Measurements from ENCODE around the gene ZNF70. TPM values are rescaled to one million over a fixed set of nuclear protein-coding genes. Genes with fewer than 3 reads are reported as not detected.

Gene ZNF70
- total RNA-seq, 1 experiment from 2014 or later, result 5.4 TPM

DNA sequence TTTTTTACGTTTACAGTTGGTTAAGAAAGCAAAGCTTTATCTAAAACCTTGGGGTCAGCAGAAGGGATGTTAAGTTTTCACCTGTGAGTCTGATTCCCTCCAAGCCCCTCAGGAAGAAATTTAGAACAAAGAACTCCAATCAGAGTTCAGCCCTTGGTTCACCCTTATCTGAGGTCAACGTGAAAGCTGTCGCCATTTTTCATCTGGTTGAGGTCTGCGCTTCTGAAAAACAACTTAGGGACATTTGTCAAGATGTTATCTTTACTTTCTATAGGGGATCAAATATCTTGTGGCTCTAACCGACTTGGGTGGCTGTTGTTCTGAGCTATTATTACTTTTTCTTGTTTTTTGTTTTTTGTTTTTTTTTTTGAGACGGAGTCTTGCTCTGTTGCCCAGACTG lies 30.1 kb downstream of the ZNF70 start:
- Histone ChIP-seq H3K4me1 (peaks cover 4% of the 10 kb centered on the region; the same call in 1 of the 2 replicates), H3K36me3 (ENCODE audit: control insufficient read depth, insufficient read depth, low read length) (no peaks in the 10 kb centered on the region), H3K9me3 (no peaks in the 10 kb centered on the region), H3K4me3 (ENCODE audit: low read depth, low read length) (no peak overlapping the region), H3K27me3 (replicated peaks; ENCODE audit: control insufficient read depth, insufficient read depth, low read length) (no peaks in the 10 kb centered on the region)
- Mint-ChIP-seq H3K4me3 (ENCODE audit: unreplicated experiment) (no peak overlapping the region), H3K9me3 (ENCODE audit: unreplicated experiment) (no peaks in the 10 kb centered on the region), H3K36me3 (ENCODE audit: insufficient read depth, unreplicated experiment) (peaks cover 6% of the 10 kb centered on the region), H3K4me1 (ENCODE audit: low read depth, unreplicated experiment) (no peaks in the 10 kb centered on the region), H3K27me3 (ENCODE audit: insufficient read depth, unreplicated experiment) (no peaks in the 10 kb centered on the region), H3K27ac (ENCODE audit: unreplicated experiment) (no peak overlapping the region)
- ChIA-PET CTCF (no interaction called here), POLR2A (no interaction called here)
- BruUV-seq (replicated peaks), result no TSS peak
- TF ChIP-seq, protein P1, sequence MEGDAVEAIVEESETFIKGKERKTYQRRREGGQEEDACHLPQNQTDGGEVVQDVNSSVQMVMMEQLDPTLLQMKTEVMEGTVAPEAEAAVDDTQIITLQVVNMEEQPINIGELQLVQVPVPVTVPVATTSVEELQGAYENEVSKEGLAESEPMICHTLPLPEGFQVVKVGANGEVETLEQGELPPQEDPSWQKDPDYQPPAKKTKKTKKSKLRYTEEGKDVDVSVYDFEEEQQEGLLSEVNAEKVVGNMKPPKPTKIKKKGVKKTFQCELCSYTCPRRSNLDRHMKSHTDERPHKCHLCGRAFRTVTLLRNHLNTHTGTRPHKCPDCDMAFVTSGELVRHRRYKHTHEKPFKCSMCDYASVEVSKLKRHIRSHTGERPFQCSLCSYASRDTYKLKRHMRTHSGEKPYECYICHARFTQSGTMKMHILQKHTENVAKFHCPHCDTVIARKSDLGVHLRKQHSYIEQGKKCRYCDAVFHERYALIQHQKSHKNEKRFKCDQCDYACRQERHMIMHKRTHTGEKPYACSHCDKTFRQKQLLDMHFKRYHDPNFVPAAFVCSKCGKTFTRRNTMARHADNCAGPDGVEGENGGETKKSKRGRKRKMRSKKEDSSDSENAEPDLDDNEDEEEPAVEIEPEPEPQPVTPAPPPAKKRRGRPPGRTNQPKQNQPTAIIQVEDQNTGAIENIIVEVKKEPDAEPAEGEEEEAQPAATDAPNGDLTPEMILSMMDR (IDR thresholded peaks at IDR 0.05; ENCODE audit: insufficient read depth in 1 of 2, low read depth in 1 of 2, low read length in 1 of 2, severe bottlenecking in 1 of 2, unreplicated experiment in 1 of 2), result no peak
- intact Hi-C loops (cut with micrococcal nuclease; ENCODE audit: unreplicated experiment), result no loop called here
- DNase-seq, result no peak

- peaks cover 4% of the 10 kb centered on the region; the same call in 1 of the 2 replicates for H3K4me1 ChIP-seq
- ChIA-PET POLR2A (no interaction called here), CTCF (no interaction called here)
- no peaks in the 10 kb centered on the region for H3K27me3 Mint-ChIP-seq (ENCODE audit: insufficient read depth, unreplicated experiment)
- no peaks in the 10 kb centered on the region for H3K27me3 ChIP-seq (replicated peaks; ENCODE audit: control insufficient read depth, insufficient read depth, low read length)
- no peak overlapping the region for H3K4me3 ChIP-seq (ENCODE audit: low read depth, low read length)
- TF ChIP-seq, protein P1 (IDR thresholded peaks at IDR 0.05; ENCODE audit: insufficient read depth in 1 of 2, low read depth in 1 of 2, low read length in 1 of 2, severe bottlenecking in 1 of 2, unreplicated experiment in 1 of 2), result no peak
- no peaks in the 10 kb centered on the region for H3K9me3 Mint-ChIP-seq (ENCODE audit: unreplicated experiment)
- no TSS peak for BruUV-seq (replicated peaks)
- no peak overlapping the region for H3K4me3 Mint-ChIP-seq (ENCODE audit: unreplicated experiment)
- H3K36me3 ChIP-seq (ENCODE audit: control insufficient read depth, insufficient read depth, low read length), result no peaks in the 10 kb centered on the region; the same call in 1 of the 2 replicates
- DNase-seq, result no peak
- H3K9me3 ChIP-seq, result no peaks in the 10 kb centered on the region
- no peaks in the 10 kb centered on the region for H3K4me1 Mint-ChIP-seq (ENCODE audit: low read depth, unreplicated experiment)
- no peak overlapping the region for H3K27ac Mint-ChIP-seq (ENCODE audit: unreplicated experiment)
- peaks cover 10% of the 10 kb centered on the region for H3K36me3 Mint-ChIP-seq (ENCODE audit: insufficient read depth, unreplicated experiment)
- intact Hi-C loops (cut with micrococcal nuclease; ENCODE audit: unreplicated experiment), result no loop called here
These were observed 32.3 kb downstream of the ZNF70 start for GRCh38 chr22:23718371-23719165.

- ChIA-PET POLR2A (interaction anchor here (0.6 kb wide), 2 partner anchors 56 to 96 kb away, joined by 3 read pairs; partner anchors contain the start of gene MMP11), CTCF (interaction anchor here (0.6 to 1.0 kb wide), 2 partner anchors 33 to 54 kb away, joined by 3 to 4 read pairs; no protein-coding TSS in a partner anchor)
- Mint-ChIP-seq H3K27ac (ENCODE audit: unreplicated experiment) (peak overlapping the region; percentile 85), H3K4me3 (ENCODE audit: unreplicated experiment) (peak overlapping the region; percentile 74), H3K36me3 (ENCODE audit: insufficient read depth, unreplicated experiment) (peaks cover 15% of the 10 kb centered on the region), H3K27me3 (ENCODE audit: insufficient read depth, unreplicated experiment) (no peaks in the 10 kb centered on the region), H3K4me1 (ENCODE audit: low read depth, unreplicated experiment) (no peaks in the 10 kb centered on the region), H3K9me3 (ENCODE audit: unreplicated experiment) (no peaks in the 10 kb centered on the region)
- peak; percentile 84 to 89 for DNase-seq
- Histone ChIP-seq H3K36me3 (ENCODE audit: control insufficient read depth, insufficient read depth, low read length) (no peaks in the 10 kb centered on the region; the same call in 1 of the 2 replicates), H3K4me3 (ENCODE audit: low read depth, low read length) (peak overlapping the region; percentile 73), H3K9me3 (no peaks in the 10 kb centered on the region), H3K27me3 (replicated peaks; ENCODE audit: control insufficient read depth, insufficient read depth, low read length) (no peaks in the 10 kb centered on the region), H3K4me1 (peaks cover 4% of the 10 kb centered on the region; the same call in 1 of the 2 replicates)
- TF ChIP-seq, protein P1 (IDR thresholded peaks at IDR 0.05; ENCODE audit: insufficient read depth in 1 of 2, low read depth in 1 of 2, low read length in 1 of 2, severe bottlenecking in 1 of 2, unreplicated experiment in 1 of 2), result no peak
- intact Hi-C loops (cut with micrococcal nuclease; ENCODE audit: unreplicated experiment), result loop anchor here (1.0 to 2.0 kb wide), 2 partner anchors 34 to 96 kb away; partner anchors contain the start of gene ZNF70
- TSS peak; percentile 57 for BruUV-seq (replicated peaks)
These were observed 33.8 kb downstream of the ZNF70 start for GRCh38 chr22:23716811-23717801.

Measured in Caco-2 (cell line).